Measurements from ENCODE around the gene OR8B3. TPM values are rescaled to one million over a fixed set of nuclear protein-coding genes. Genes with fewer than 3 reads are reported as not detected.

OR8B3 gene, protein sequence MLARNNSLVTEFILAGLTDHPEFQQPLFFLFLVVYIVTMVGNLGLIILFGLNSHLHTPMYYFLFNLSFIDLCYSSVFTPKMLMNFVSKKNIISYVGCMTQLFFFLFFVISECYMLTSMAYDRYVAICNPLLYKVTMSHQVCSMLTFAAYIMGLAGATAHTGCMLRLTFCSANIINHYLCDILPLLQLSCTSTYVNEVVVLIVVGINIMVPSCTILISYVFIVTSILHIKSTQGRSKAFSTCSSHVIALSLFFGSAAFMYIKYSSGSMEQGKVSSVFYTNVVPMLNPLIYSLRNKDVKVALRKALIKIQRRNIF
- not detected for total RNA-seq

DNA sequence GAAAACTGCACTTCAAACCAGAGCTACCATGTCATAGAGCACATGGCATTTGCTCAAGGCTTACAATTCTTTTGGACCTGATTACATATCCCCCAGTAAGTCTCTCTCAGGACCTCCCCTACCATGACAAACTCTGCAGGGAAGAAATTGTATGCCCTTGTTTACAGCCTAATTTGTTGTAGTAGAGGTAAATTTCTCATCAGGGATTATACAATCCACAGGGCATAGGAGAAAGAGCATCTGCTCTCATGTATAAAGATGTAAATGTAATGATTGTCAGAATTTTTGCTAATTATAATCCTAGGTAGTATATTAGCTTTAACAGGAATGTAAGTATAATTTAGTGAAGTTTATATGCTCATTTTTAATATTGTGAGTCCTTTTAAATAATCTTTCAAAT is at the start of gene OR8B3:
OR8B3 (minus strand) TSS at position 101 of the 400 bp plus-strand sequence. CDS start 1,673 bp downstream, outside the sequence.
- Mint-ChIP-seq H3K4me1 (ENCODE audit: low read depth) (no peaks in the 10 kb centered on the region), H3K27ac (no peak within 1 kb of the TSS), H3K36me3 (ENCODE audit: low read depth) (peaks cover 1% of the 10 kb centered on the region), H3K4me3 (no peak within 1 kb of the TSS), H3K9me3 (no peaks in the 10 kb centered on the region), H3K27me3 (ENCODE audit: low read depth) (no peaks in the 10 kb centered on the region)
- CTCF ChIA-PET = no interaction called here
- intact Hi-C loops (cut with micrococcal nuclease) = no loop called here
- no peak for DNase-seq

- Mint-ChIP-seq H3K4me1 (ENCODE audit: low read depth) (no peaks in the 10 kb centered on the region), H3K27ac (no peak overlapping the region), H3K36me3 (ENCODE audit: low read depth) (no peaks in the 10 kb centered on the region), H3K27me3 (ENCODE audit: low read depth) (peaks cover 12% of the 10 kb centered on the region), H3K9me3 (peaks cover 3% of the 10 kb centered on the region), H3K4me3 (no peak overlapping the region)
- CTCF ChIA-PET = no interaction called here
- intact Hi-C loops (cut with micrococcal nuclease) = no loop called here
- DNase-seq = no peak
These were observed 48.1 kb upstream of the OR8B3 start for GRCh38 chr11:124446916-124447315.

GRCh38 chr11:124445646-124446150 is 46.9 kb upstream of the OR8B3 start, which contains the start of gene OR8B8:
Gene OR8B8 (minus strand): TSS chr11:124445696. CDS start chr11:124441085, 4,611 bp downstream.
- DNase-seq = no peak
- H3K9me3 Mint-ChIP-seq = peaks cover 3% of the 10 kb centered on the region
- intact Hi-C loops (cut with micrococcal nuclease) = no loop called here

DNA sequence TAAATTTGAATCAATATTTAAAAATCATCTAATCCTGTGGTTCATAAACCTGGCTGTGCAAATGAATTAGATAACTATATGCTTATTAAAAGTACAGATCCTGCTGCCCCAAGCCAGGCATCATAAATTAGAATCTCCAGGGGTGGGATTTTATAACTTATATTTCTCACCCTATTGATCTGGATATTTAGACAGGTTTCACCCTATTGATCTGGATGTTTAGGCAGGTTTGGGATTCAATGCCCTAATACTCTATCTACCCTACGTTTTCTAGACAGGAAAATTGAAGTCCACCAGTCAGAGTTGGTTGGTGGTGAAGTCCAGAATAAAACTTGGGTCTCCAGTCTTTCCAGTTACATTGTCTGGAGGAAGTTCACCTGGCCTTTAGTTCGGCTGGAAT is 44.0 kb upstream of the OR8B3 start:
- Mint-ChIP-seq H3K27ac (no peak overlapping the region), H3K27me3 (ENCODE audit: low read depth) (peaks cover 25% of the 10 kb centered on the region), H3K9me3 (no peaks in the 10 kb centered on the region), H3K36me3 (ENCODE audit: low read depth) (no peaks in the 10 kb centered on the region), H3K4me1 (ENCODE audit: low read depth) (no peaks in the 10 kb centered on the region), H3K4me3 (no peak overlapping the region)
- no peak for DNase-seq
- CTCF ChIA-PET = interaction anchor here (0.6 to 0.9 kb wide), 2 partner anchors 39 to 143 kb away, joined by 3 read pairs; no protein-coding TSS in a partner anchor
- intact Hi-C loops (cut with micrococcal nuclease) = no loop called here

More at GRCh38 chr11:124445646-124446150, 46.9 kb upstream of the OR8B3 start, which contains the start of gene OR8B8:
- Mint-ChIP-seq H3K27ac (no peak within 1 kb of the TSS), H3K36me3 (ENCODE audit: low read depth) (no peaks in the 10 kb centered on the region), H3K4me1 (ENCODE audit: low read depth) (no peaks in the 10 kb centered on the region), H3K4me3 (no peak within 1 kb of the TSS), H3K27me3 (ENCODE audit: low read depth) (peaks cover 14% of the 10 kb centered on the region)
- CTCF ChIA-PET = no interaction called here

DNA sequence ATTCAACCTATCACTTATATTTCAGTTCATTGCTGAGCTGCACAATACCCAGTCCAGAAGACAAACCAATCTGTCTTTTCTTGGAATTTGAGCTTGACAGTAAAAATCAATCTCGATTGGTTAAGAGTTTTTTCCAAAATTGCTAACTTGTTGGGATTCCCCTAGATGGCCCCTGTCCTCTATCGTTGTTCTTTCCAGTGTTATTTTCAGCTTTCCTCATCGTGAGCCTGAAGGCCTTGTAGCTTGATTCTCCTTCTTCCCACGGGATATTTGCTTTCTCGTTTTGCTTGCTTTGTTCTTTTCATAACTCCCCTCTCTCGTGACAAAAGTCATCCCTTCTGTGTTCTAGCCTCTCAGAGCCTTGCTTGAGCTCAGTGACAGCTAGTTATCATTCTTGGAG is 43.6 kb upstream of the OR8B3 start:
- CTCF ChIA-PET = interaction anchor here (0.6 to 0.9 kb wide), 2 partner anchors 38 to 143 kb away, joined by 3 read pairs; no protein-coding TSS in a partner anchor

GRCh38 chr11:124441519-124441918 is 42.7 kb upstream of the OR8B3 start:
- H3K27me3 Mint-ChIP-seq (ENCODE audit: low read depth) = peaks cover 25% of the 10 kb centered on the region
- CTCF ChIA-PET = no interaction called here
- no peak for DNase-seq
- intact Hi-C loops (cut with micrococcal nuclease) = no loop called here
- H3K36me3 Mint-ChIP-seq (ENCODE audit: low read depth) = no peaks in the 10 kb centered on the region
- H3K9me3 Mint-ChIP-seq = no peaks in the 10 kb centered on the region
- H3K4me1 Mint-ChIP-seq (ENCODE audit: low read depth) = no peaks in the 10 kb centered on the region
- H3K4me3 Mint-ChIP-seq = no peak overlapping the region
- no peak overlapping the region for H3K27ac Mint-ChIP-seq

More for the DNA sequence above, 43.6 kb upstream of the OR8B3 start:
- no peak for DNase-seq
- no peaks in the 10 kb centered on the region for H3K9me3 Mint-ChIP-seq
- intact Hi-C loops (cut with micrococcal nuclease) = no loop called here
- H3K27ac Mint-ChIP-seq = no peak overlapping the region
- no peaks in the 10 kb centered on the region for H3K4me1 Mint-ChIP-seq (ENCODE audit: low read depth)
- peaks cover 25% of the 10 kb centered on the region for H3K27me3 Mint-ChIP-seq (ENCODE audit: low read depth)
- no peaks in the 10 kb centered on the region for H3K36me3 Mint-ChIP-seq (ENCODE audit: low read depth)
- no peak overlapping the region for H3K4me3 Mint-ChIP-seq

DNA sequence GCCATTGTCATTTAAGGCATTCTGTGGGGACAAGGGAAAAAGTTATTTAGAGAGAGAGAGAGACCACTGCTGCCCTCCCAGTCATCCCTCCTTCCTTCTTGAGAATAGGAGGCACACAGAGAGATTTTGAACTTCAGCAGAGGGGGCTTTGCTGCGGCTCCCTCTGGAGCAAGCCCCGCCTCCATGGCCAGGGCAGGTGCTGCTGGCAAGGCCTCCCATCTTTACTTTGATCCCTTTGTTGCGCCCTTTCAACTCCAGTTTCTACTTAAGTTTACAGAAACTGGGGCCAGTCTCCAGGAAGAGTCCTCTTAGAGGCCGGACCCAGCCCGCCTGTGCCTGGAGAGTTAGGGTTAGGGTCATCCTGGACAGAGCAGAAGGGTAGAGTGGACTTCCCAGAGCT is 42.3 kb upstream of the OR8B3 start:
- Mint-ChIP-seq H3K27me3 (ENCODE audit: low read depth) (peaks cover 25% of the 10 kb centered on the region), H3K27ac (no peak overlapping the region), H3K4me1 (ENCODE audit: low read depth) (no peaks in the 10 kb centered on the region), H3K9me3 (no peaks in the 10 kb centered on the region), H3K36me3 (ENCODE audit: low read depth) (no peaks in the 10 kb centered on the region), H3K4me3 (no peak overlapping the region)
- CTCF ChIA-PET = no interaction called here
- intact Hi-C loops (cut with micrococcal nuclease) = no loop called here
- DNase-seq = no peak

GRCh38 chr11:124440608-124441007 is 41.8 kb upstream of the OR8B3 start:
- no peak for DNase-seq
- CTCF ChIA-PET = no interaction called here
- intact Hi-C loops (cut with micrococcal nuclease) = no loop called here
- Mint-ChIP-seq H3K27me3 (ENCODE audit: low read depth) (peaks cover 25% of the 10 kb centered on the region), H3K36me3 (ENCODE audit: low read depth) (no peaks in the 10 kb centered on the region), H3K9me3 (no peaks in the 10 kb centered on the region), H3K4me1 (ENCODE audit: low read depth) (no peaks in the 10 kb centered on the region), H3K4me3 (no peak overlapping the region), H3K27ac (no peak overlapping the region)

GRCh38 chr11:124434699-124435098 is 35.9 kb upstream of the OR8B3 start:
- H3K27me3 Mint-ChIP-seq (ENCODE audit: low read depth) = peaks cover 14% of the 10 kb centered on the region
- no peak overlapping the region for H3K4me3 Mint-ChIP-seq
- peaks cover 2% of the 10 kb centered on the region for H3K9me3 Mint-ChIP-seq
- H3K36me3 Mint-ChIP-seq (ENCODE audit: low read depth) = no peaks in the 10 kb centered on the region
- DNase-seq = no peak
- CTCF ChIA-PET = no interaction called here
- H3K4me1 Mint-ChIP-seq (ENCODE audit: low read depth) = no peaks in the 10 kb centered on the region
- H3K27ac Mint-ChIP-seq = no peak overlapping the region
- intact Hi-C loops (cut with micrococcal nuclease) = no loop called here

DNA sequence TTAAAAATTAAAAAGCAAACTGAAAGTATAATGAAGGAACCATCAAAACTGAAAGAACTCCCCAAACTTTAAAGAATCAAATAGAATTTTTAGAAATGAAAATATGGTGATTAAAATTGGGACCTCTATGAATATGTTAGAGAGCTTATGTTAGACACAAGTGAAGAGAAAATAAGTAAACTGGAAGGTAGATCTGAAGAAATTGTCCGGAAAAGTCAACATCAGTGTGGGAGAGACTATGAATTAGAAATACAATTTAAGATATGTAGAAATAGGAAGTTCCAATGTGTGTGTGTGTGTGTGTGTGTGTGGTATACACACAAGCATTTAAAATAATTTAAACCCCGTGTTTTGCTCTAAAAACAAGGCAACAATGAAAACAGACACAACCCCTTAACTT is 30.8 kb upstream of the OR8B3 start:
- H3K27me3 Mint-ChIP-seq (ENCODE audit: low read depth) = peaks cover 11% of the 10 kb centered on the region
- H3K36me3 Mint-ChIP-seq (ENCODE audit: low read depth) = no peaks in the 10 kb centered on the region
- no peak for DNase-seq
- no peak overlapping the region for H3K27ac Mint-ChIP-seq
- intact Hi-C loops (cut with micrococcal nuclease) = no loop called here
- H3K9me3 Mint-ChIP-seq = peaks cover 4% of the 10 kb centered on the region
- H3K4me1 Mint-ChIP-seq (ENCODE audit: low read depth) = no peaks in the 10 kb centered on the region
- CTCF ChIA-PET = interaction anchor here (1.0 kb wide), 1 partner anchor 27 kb away, joined by 5 read pairs; no protein-coding TSS in a partner anchor
- H3K4me3 Mint-ChIP-seq = no peak overlapping the region

GRCh38 chr11:124424384-124424921 is 25.6 kb upstream of the OR8B3 start, which contains the start of gene OR8B4:
Gene OR8B4 (minus strand): TSS chr11:124424871. CDS start chr11:124424871, 0 bp downstream.
- Mint-ChIP-seq H3K9me3 (no peaks in the 10 kb centered on the region), H3K4me3 (no peak within 1 kb of the TSS), H3K27me3 (ENCODE audit: low read depth) (peaks cover 17% of the 10 kb centered on the region), H3K4me1 (ENCODE audit: low read depth) (no peaks in the 10 kb centered on the region), H3K27ac (no peak within 1 kb of the TSS), H3K36me3 (ENCODE audit: low read depth) (no peaks in the 10 kb centered on the region)
- CTCF ChIA-PET = no interaction called here
- intact Hi-C loops (cut with micrococcal nuclease) = no loop called here
- DNase-seq = no peak

GRCh38 chr11:124421043-124421442 is 22.2 kb upstream of the OR8B3 start:
- intact Hi-C loops (cut with micrococcal nuclease) = no loop called here
- no peak overlapping the region for H3K27ac Mint-ChIP-seq
- no peaks in the 10 kb centered on the region for H3K36me3 Mint-ChIP-seq (ENCODE audit: low read depth)
- H3K4me1 Mint-ChIP-seq (ENCODE audit: low read depth) = no peaks in the 10 kb centered on the region
- H3K27me3 Mint-ChIP-seq (ENCODE audit: low read depth) = peaks cover 21% of the 10 kb centered on the region
- no peak overlapping the region for H3K4me3 Mint-ChIP-seq
- CTCF ChIA-PET = no interaction called here
- DNase-seq = no peak
- no peaks in the 10 kb centered on the region for H3K9me3 Mint-ChIP-seq
